Measurements from ENCODE around the gene C2orf81. TPM values are rescaled to one million over a fixed set of nuclear protein-coding genes. Genes with fewer than 3 reads are reported as not detected.
"Not testable (repeated sequence)": the region's sequence is repeated elsewhere in the genome, so short reads cannot be mapped to it uniquely, and the experiment has no call there.

Gene C2orf81
- total RNA-seq, 1 donor from 2014 or later, result 3.7 TPM

DNA sequence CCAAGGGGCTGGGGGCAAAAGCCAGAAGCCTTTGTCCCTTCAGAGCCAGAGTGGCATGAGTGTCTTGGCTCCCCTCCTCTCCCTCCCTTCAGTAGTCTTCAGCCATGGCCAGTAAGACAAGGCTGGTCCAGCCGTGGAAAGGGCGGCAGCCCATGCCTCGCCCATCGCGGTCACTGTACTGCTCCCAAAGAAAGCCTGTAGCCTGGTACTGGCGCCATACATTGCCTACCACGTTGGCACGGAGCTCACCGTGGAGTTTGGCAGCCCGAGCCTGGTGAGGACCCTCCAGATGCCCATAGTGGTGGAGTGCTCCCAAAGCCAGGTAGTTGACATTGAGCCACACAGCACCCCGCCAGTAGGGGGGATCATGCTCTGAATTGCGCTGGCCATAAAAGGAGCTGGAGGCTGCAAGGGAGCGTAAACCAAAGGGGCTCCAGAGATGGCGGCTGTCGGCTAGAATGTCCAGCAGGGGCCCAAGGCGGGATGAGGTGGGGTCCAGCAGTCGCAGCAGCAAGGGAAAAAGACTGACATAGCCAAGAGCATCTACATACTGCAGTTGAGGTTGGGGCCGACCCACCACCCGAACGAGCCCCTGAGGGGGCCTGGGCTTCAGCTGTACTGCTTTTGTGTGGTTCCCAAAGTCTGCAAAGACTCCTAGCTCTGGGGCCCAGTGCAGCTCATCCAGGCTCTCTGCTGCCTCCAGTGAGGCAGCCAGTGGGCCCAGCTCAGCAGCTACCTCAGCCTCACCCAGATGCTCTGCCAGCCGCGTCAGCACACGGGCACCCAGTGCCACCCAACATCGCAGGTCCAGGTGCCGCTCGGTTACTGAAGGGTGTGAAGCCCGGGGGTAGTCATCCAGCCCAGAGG lies 40.0 kb upstream of the C2orf81 start:
- H3K4me3 Mint-ChIP-seq (ENCODE audit: unreplicated experiment), result no peak overlapping the region
- peak; percentile 43 for DNase-seq
- TF ChIP-seq, protein P1, sequence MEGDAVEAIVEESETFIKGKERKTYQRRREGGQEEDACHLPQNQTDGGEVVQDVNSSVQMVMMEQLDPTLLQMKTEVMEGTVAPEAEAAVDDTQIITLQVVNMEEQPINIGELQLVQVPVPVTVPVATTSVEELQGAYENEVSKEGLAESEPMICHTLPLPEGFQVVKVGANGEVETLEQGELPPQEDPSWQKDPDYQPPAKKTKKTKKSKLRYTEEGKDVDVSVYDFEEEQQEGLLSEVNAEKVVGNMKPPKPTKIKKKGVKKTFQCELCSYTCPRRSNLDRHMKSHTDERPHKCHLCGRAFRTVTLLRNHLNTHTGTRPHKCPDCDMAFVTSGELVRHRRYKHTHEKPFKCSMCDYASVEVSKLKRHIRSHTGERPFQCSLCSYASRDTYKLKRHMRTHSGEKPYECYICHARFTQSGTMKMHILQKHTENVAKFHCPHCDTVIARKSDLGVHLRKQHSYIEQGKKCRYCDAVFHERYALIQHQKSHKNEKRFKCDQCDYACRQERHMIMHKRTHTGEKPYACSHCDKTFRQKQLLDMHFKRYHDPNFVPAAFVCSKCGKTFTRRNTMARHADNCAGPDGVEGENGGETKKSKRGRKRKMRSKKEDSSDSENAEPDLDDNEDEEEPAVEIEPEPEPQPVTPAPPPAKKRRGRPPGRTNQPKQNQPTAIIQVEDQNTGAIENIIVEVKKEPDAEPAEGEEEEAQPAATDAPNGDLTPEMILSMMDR (IDR thresholded peaks at IDR 0.05; ENCODE audit: partially characterized antibody, unreplicated experiment), result peak; percentile 30
- H3K27me3 Mint-ChIP-seq (ENCODE audit: unreplicated experiment), result peaks cover 22% of the 10 kb centered on the region
- peaks cover 14% of the 10 kb centered on the region for H3K9me3 Mint-ChIP-seq (ENCODE audit: unreplicated experiment)
- no peaks in the 10 kb centered on the region for H3K36me3 Mint-ChIP-seq (ENCODE audit: unreplicated experiment)
- H3K4me1 Mint-ChIP-seq (ENCODE audit: low read depth, unreplicated experiment), result peaks cover 8% of the 10 kb centered on the region
- H3K27ac Mint-ChIP-seq (ENCODE audit: unreplicated experiment), result no peak overlapping the region

DNA sequence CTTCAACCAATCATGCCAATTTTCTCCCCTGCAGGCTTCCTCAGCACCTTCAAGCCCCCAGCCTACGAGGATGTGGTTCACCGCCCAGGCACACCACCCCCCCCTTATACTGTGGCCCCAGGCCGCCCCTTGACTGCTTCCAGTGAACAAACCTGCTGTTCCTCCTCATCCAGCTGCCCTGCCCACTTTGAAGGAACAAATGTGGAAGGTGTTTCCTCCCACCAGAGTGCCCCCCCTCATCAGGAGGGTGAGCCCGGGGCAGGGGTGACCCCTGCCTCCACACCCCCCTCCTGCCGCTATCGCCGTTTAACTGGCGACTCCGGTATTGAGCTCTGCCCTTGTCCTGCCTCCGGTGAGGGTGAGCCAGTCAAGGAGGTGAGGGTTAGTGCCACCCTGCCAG lies 38.8 kb upstream of the C2orf81 start:
- not testable (repeated sequence) for H3K27ac Mint-ChIP-seq (ENCODE audit: unreplicated experiment); H3K36me3 Mint-ChIP-seq (ENCODE audit: unreplicated experiment); DNase-seq
- Mint-ChIP-seq H3K4me3 (ENCODE audit: unreplicated experiment) (peak overlapping the region; percentile 99), H3K9me3 (ENCODE audit: unreplicated experiment) (peaks cover 18% of the 10 kb centered on the region), H3K27me3 (ENCODE audit: unreplicated experiment) (peaks cover 23% of the 10 kb centered on the region), H3K4me1 (ENCODE audit: low read depth, unreplicated experiment) (peaks cover 16% of the 10 kb centered on the region)

DNA sequence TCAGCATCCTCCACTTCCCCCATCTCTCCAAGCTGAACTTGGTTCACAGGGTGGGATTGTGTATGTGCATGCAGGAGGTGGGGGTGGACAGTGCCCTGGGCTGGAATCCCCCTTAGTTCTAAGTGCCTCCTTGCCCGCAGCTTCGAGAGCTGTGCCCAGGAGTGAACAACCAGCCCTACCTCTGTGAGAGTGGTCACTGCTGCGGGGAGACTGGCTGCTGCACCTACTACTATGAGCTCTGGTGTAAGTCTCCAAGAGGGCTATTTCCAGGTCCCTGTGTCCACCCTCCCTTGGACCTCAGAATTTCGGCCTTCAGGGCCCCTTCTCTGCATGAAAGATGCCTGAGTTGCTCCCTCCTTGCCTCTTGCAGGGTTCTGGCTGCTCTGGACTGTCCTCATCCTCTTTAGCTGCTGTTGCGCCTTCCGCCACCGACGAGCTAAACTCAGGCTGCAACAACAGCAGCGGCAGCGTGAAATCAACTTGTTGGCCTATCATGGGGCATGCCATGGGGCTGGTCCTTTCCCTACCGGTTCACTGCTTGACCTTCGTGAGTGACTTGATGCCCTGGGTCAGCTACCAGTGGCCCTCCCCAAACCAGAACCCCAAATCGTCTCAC lies 38.2 kb upstream of the C2orf81 start:
- H3K27me3 Mint-ChIP-seq (ENCODE audit: unreplicated experiment), result peaks cover 25% of the 10 kb centered on the region
- H3K4me1 Mint-ChIP-seq (ENCODE audit: low read depth, unreplicated experiment), result peaks cover 20% of the 10 kb centered on the region
- peaks cover 18% of the 10 kb centered on the region for H3K9me3 Mint-ChIP-seq (ENCODE audit: unreplicated experiment)
- not testable (repeated sequence) for H3K36me3 Mint-ChIP-seq (ENCODE audit: unreplicated experiment); DNase-seq
- peak overlapping the region; percentile 99 for H3K4me3 Mint-ChIP-seq (ENCODE audit: unreplicated experiment)
- peak overlapping the region; percentile 97 for H3K27ac Mint-ChIP-seq (ENCODE audit: unreplicated experiment)

DNA sequence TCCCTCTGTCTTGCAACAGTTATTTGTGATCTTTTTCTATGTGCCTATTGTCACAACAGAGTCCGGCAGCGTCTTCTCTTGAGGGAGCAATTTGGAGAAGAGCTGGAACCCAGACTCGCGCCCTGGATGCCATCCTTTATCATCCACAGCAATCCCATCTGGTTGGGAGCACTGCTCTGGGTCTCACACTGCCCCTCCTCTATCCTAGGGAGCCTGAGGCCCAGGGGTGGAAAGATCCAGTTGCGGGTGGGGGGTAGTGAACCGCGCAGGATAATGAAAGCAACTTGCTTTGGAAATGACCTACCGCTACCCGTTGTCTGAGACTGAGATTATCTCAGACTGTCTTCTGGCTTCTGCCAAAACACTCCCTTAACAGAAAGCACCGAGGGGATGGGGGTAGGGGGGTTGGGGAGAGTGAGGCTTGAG lies 37.5 kb upstream of the C2orf81 start:
- peaks cover 22% of the 10 kb centered on the region for H3K27me3 Mint-ChIP-seq (ENCODE audit: unreplicated experiment)
- TF ChIP-seq, protein P1 (IDR thresholded peaks at IDR 0.05; ENCODE audit: partially characterized antibody, unreplicated experiment), result no peak
- peaks cover 20% of the 10 kb centered on the region for H3K4me1 Mint-ChIP-seq (ENCODE audit: low read depth, unreplicated experiment)
- no peaks in the 10 kb centered on the region for H3K36me3 Mint-ChIP-seq (ENCODE audit: unreplicated experiment)
- peak overlapping the region; percentile 99 for H3K4me3 Mint-ChIP-seq (ENCODE audit: unreplicated experiment)
- peak overlapping the region; percentile 97 for H3K27ac Mint-ChIP-seq (ENCODE audit: unreplicated experiment)
- DNase-seq, result no peak
- H3K9me3 Mint-ChIP-seq (ENCODE audit: unreplicated experiment), result peaks cover 16% of the 10 kb centered on the region

DNA sequence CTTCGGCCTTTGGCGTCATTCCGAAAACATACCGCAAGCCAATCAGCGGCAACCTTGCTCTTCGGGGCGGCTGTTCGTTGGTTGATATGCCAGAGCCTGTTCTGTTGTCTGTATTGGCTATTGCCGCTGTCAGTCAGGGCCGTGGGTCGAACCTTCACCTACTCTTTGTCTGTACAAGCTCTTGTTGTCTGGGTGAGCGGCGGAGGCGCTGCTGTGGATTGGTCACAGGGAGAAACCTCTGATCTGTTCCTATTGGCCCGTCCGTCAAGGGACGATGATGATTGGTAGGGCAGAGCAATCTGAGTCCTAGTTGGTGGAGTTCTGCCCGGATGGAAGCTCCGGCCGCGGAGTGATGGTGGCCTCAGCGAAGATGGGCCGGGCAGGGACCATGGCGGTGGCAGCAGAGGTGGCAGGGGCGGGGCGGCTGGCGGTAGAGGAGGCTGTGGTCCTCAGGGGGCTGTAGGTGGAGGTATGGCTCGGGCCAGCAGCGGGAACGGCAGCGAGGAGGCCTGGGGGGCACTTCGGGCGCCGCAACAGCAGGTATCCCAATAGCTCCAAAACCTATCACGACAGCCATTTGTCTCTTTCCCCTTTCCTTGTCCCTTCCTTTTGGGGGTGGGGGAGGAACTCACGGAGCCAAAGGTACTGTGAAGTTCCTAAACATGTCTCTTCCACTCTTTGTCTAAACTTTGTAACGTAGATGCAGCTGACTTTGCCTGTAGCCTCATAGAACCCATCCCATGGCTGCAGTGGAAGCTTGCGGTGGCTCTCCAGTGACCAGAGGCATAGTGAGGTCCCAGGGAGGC lies 36.9 kb upstream of the C2orf81 start, which contains the start of gene WBP1:
Gene WBP1 (plus strand): TSS at position 307 of the 806 bp plus-strand sequence. CDS start 165 bp downstream, at position 472.
- Mint-ChIP-seq H3K27me3 (ENCODE audit: unreplicated experiment) (peaks cover 22% of the 10 kb centered on the region), H3K27ac (ENCODE audit: unreplicated experiment) (peak within 1 kb of the TSS; percentile 97), H3K36me3 (ENCODE audit: unreplicated experiment) (no peaks in the 10 kb centered on the region), H3K4me1 (ENCODE audit: low read depth, unreplicated experiment) (peaks cover 20% of the 10 kb centered on the region), H3K9me3 (ENCODE audit: unreplicated experiment) (peaks cover 16% of the 10 kb centered on the region), H3K4me3 (ENCODE audit: unreplicated experiment) (peak within 1 kb of the TSS; percentile 99)
- TF ChIP-seq, protein P1 (IDR thresholded peaks at IDR 0.05; ENCODE audit: partially characterized antibody, unreplicated experiment), result no peak
- DNase-seq, result peak; percentile 97
